IMR-90 (cell line): ENCODE data around the gene TTC23. TPM values are rescaled to one million over a fixed set of nuclear protein-coding genes. Genes with fewer than 3 reads are reported as not detected.

ENCODE experiments used
- ATAC-seq: fragments of 200-7000 bp; cut with Tn5 transposase; 2 replicates; pipeline ENCODE4 v1.9.1; 2020; ENCODE audit warnings: low read depth, mild to moderate bottlenecking, moderate library complexity
- BruUV-seq: library from RNA; stranded (reverse); fragments of 400-500 nt; replicated peaks from 2 replicates; lab custom pipeline; 2021; lab: Mats Ljungman, UMichigan
- CTCF ChIA-PET: fragments of 300-600 bp; formaldehyde crosslinking; extraction: SDS; loops from one replicate; lab custom pipeline; 2021; ENCODE audit warnings: antibody characterized with exemption; lab: Yijun Ruan, JAX
- POLR2A ChIA-PET: fragments of 300-600 bp; sonication (Branson Sonifier 250); formaldehyde crosslinking; loops from one replicate; lab custom pipeline; 2022; ENCODE audit warnings: antibody characterized with exemption; ENCODE audit not compliant: unreplicated experiment; lab: Charles Lee
- DNase-seq: peaks from one replicate; pipeline ENCODE4 v3.0.0; 2013
- H2AFZ ChIP-seq: replicated peaks from 2 replicates; pipeline ENCODE3; 2013; ENCODE audit warnings: low read length, mild to moderate bottlenecking; ENCODE audit not compliant: poor library complexity
- H2AK5ac ChIP-seq: 2 replicates; pipeline ENCODE4 v1.6.1; 2013; ENCODE audit warnings: low read depth, low read length, inconsistent platforms
- H2AK9ac ChIP-seq: replicated peaks from 2 replicates; pipeline ENCODE3; 2013; ENCODE audit warnings: mild to moderate bottlenecking, low read depth, low read length, moderate library complexity; ENCODE audit not compliant: poor library complexity
- H2BK120ac ChIP-seq: 2 replicates; pipeline ENCODE4 v1.6.1; 2013; ENCODE audit warnings: low read depth, low read length, inconsistent platforms
- H2BK15ac ChIP-seq: 3 replicates; pipeline ENCODE4 v1.6.1; 2013; ENCODE audit warnings: low read depth, low read length, inconsistent platforms
- H2BK20ac ChIP-seq: 2 replicates; pipeline ENCODE4 v1.6.1; 2013; ENCODE audit warnings: low read depth, mild to moderate bottlenecking, inconsistent platforms, low read length, moderate library complexity
- H2BK5ac ChIP-seq: 2 replicates; pipeline ENCODE4 v1.6.1; 2013; ENCODE audit warnings: mild to moderate bottlenecking, low read depth, low read length, inconsistent platforms; ENCODE audit not compliant: poor library complexity, severe bottlenecking
- H3K14ac ChIP-seq: replicated peaks from 2 replicates; pipeline ENCODE4 v1.6.1; 2013; ENCODE audit warnings: low read depth, low read length, inconsistent platforms
- H3K18ac ChIP-seq: 2 replicates; pipeline ENCODE4 v1.6.1; 2013; ENCODE audit warnings: low read depth, low read length, control low read depth
- H3K23ac ChIP-seq: 2 replicates; pipeline ENCODE4 v1.6.1; 2013; ENCODE audit warnings: low read depth, low read length, inconsistent platforms
- H3K27ac ChIP-seq: 2 replicates; pipeline ENCODE4 v1.5.1; 2013; ENCODE audit warnings: mild to moderate bottlenecking, control low read depth, low read length; ENCODE audit not compliant: insufficient read depth
- H3K27me3 ChIP-seq: 2 replicates; pipeline ENCODE4 v1.6.1; 2013; ENCODE audit warnings: low read length; ENCODE audit not compliant: control insufficient read depth, insufficient read depth
- H3K36me3 ChIP-seq: 2 replicates; pipeline ENCODE4 v1.6.1; 2013; ENCODE audit warnings: low read length, mixed read lengths; ENCODE audit not compliant: control insufficient read depth, insufficient read depth
- H3K4ac ChIP-seq: 2 replicates; pipeline ENCODE4 v1.6.1; 2013; ENCODE audit warnings: low read depth, low read length, inconsistent platforms
- H3K4me1 ChIP-seq: 2 replicates; pipeline ENCODE4 v1.6.1; 2013; ENCODE audit warnings: low read length, mixed read lengths; ENCODE audit not compliant: control insufficient read depth, insufficient read depth
- H3K4me2 ChIP-seq: 2 replicates; pipeline ENCODE4 v1.6.1; 2013; ENCODE audit warnings: low read depth, mild to moderate bottlenecking, control low read depth, low read length, moderate library complexity
- H3K4me3 ChIP-seq: 2 replicates; pipeline ENCODE4 v1.5.1; 2013; ENCODE audit warnings: low read depth, mild to moderate bottlenecking, control low read depth, low read length, moderate library complexity; ENCODE audit not compliant: insufficient read depth
- H3K56ac ChIP-seq: 2 replicates; pipeline ENCODE4 v1.6.1; 2013; ENCODE audit warnings: low read length, inconsistent platforms; ENCODE audit not compliant: insufficient read depth; ENCODE audit errors: extremely low read depth
- H3K79me1 ChIP-seq, 2 experiments: 2 replicates each; pipeline ENCODE4 v1.6.1; 2013; ENCODE audit warnings: low read length in 2 of 2, inconsistent platforms in 1 of 2, low read depth in 1 of 2
- H3K9ac ChIP-seq: 2 replicates; pipeline ENCODE4 v1.6.1; 2013; ENCODE audit warnings: low read depth, low read length, control low read depth
- H3K9me1 ChIP-seq: 2 replicates; pipeline ENCODE4 v1.6.1; 2013; ENCODE audit warnings: low read length, inconsistent platforms; ENCODE audit not compliant: insufficient read depth
- H3K9me3 ChIP-seq: 2 replicates; pipeline ENCODE4 v1.6.1; 2013; ENCODE audit warnings: low read length; ENCODE audit not compliant: control insufficient read depth, insufficient read depth
- H4K20me1 ChIP-seq: 2 replicates; pipeline ENCODE4 v1.6.1; 2013; ENCODE audit warnings: low read length, inconsistent platforms; ENCODE audit not compliant: insufficient read depth
- H4K5ac ChIP-seq: 2 replicates; pipeline ENCODE4 v1.6.1; 2013; ENCODE audit warnings: mild to moderate bottlenecking, low read depth, low read length, control low read depth
- H4K8ac ChIP-seq, 2 experiments: 2 replicates each; pipeline ENCODE4 v1.6.1; 2013; ENCODE audit warnings: low read depth in 2 of 2, low read length in 2 of 2, control low read depth in 1 of 2, inconsistent platforms in 1 of 2
- H4K91ac ChIP-seq: 2 replicates; pipeline ENCODE4 v1.6.1; 2013; ENCODE audit warnings: low read depth, low read length, inconsistent platforms; ENCODE audit not compliant: insufficient read depth
- CEBPB ChIP-seq: IDR thresholded peaks from 2 replicates; pipeline ENCODE4 v1.6.1; 2012; ENCODE audit warnings: low read depth, low read length, improper control_type of control experiment
- MAFK ChIP-seq: IDR thresholded peaks from 2 replicates; pipeline ENCODE4 v1.6.1; 2012; ENCODE audit warnings: low read depth, low read length, improper control_type of control experiment
- NFE2L2 ChIP-seq: fragments of 150-350 bp; IDR thresholded peaks from 2 replicates; pipeline ENCODE4 v1.6.1; 2016; ENCODE audit warnings: low read depth, mild to moderate bottlenecking, low read length
- POLR2A ChIP-seq: IDR thresholded peaks from 2 replicates; pipeline ENCODE4 v1.6.1; 2012; ENCODE audit warnings: mild to moderate bottlenecking, low read depth, low read length
- RAD21 ChIP-seq: IDR thresholded peaks from 2 replicates; pipeline ENCODE4 v1.6.1; 2012; ENCODE audit warnings: low read length, improper control_type of control experiment
- RCOR1 ChIP-seq: IDR thresholded peaks from 2 replicates; pipeline ENCODE4 v1.6.1; 2012; ENCODE audit warnings: mild to moderate bottlenecking, low read length, improper control_type of control experiment; ENCODE audit not compliant: insufficient replicate concordance
- WGBS, 2 experiments: methylation state at CpG; one replicate each; pipeline versions ENCODE4 v1.1.5 to v1.1.7; 2013; ENCODE audit warnings: missing lambda C conversion rate in 2 of 2; ENCODE audit not compliant: insufficient read length in 1 of 2; ENCODE audit errors: extremely low coverage in 2 of 2; 5-methylcytosine and 5-hydroxymethylcytosine counted together
- dilution Hi-C: fragments of 300-500 bp; cut with HindIII; formaldehyde crosslinking; loops from one replicate; pipeline ENCODE4 v1.14.3; 2018; ENCODE audit warnings: low sequenced_read_pairs; ENCODE audit not compliant: unreplicated experiment
- in situ Hi-C: fragments of 300-500 bp; cut with MboI; formaldehyde crosslinking; loops from 3 replicates; pipeline ENCODE4 v1.14.3; 2019; ENCODE audit warnings: low sequenced_read_pairs, inconsistent platforms, mixed read lengths
- intact Hi-C: fragments of 100-400 bp; cut with micrococcal nuclease; formaldehyde crosslinking; loops from 2 replicates; pipeline ENCODE4 v1.10.0; 2022
- polyA plus RNA-seq, 3 experiments: library from polyadenylated mRNA; depleted of rRNA; stranded (reverse); fragments of >200 nt; gene quantifications; 2 replicates each; pipeline ENCODE4 v1.2.3, GENCODE V29; 2012; ENCODE audit warnings: low replicate concordance in 1 of 3
- total RNA-seq: library from RNA; depleted of rRNA; stranded (reverse); fragments of >200 nt; gene quantifications from 2 replicates; pipeline ENCODE4 v1.2.3, GENCODE V29; 2012

The TTC23 gene
- total and polyA plus RNA-seq, 2 of the 4 experiments (the other 2 are of a cell fraction) = 7.8 to 29.8 TPM

- DNase-seq (no peak), ATAC-seq (no peak)
- no peak overlapping the region for H3K56ac ChIP-seq
- peak overlapping the region; percentile 18; the same call in 1 of the 2 replicates for H3K4ac ChIP-seq
- no peaks in the 10 kb centered on the region for H3K9me1 ChIP-seq
- H4K91ac ChIP-seq = no peak overlapping the region
- TF ChIP-seq RAD21 (no peak), POLR2A (no peak), RCOR1 (no peak), NFE2L2 (no peak), MAFK (no peak), CEBPB (no peak)
- H3K79me1 ChIP-seq = peaks cover 3 to 26% of the 10 kb centered on the region in 2 experiments; a peak in 2 of 4 replicates
- H3K14ac ChIP-seq = no peak overlapping the region
- H3K4me1 ChIP-seq = peaks cover 2% of the 10 kb centered on the region; the same call in 1 of the 2 replicates
- no peak overlapping the region for H2BK120ac ChIP-seq
- in situ Hi-C loops = no loop called here
- no TSS peak for BruUV-seq
- intact Hi-C loops = no loop called here
- no peak overlapping the region for H2BK15ac ChIP-seq
- peak overlapping the region; percentile 92 for H3K4me2 ChIP-seq
- no peak overlapping the region for H3K18ac ChIP-seq
- no peaks in the 10 kb centered on the region for H3K36me3 ChIP-seq
- no peaks in the 10 kb centered on the region for H3K27me3 ChIP-seq
- H2BK5ac ChIP-seq = no peak overlapping the region
- H3K9ac ChIP-seq = peak overlapping the region; percentile 66; the same call in 1 of the 2 replicates
- no peak overlapping the region for H2AFZ ChIP-seq
- CTCF ChIA-PET = no interaction called here
- dilution Hi-C loops = no loop called here
- peak overlapping the region; percentile 12 for H2AK9ac ChIP-seq
- POLR2A ChIA-PET = no interaction called here
- H3K27ac ChIP-seq = no peak overlapping the region
- H4K5ac ChIP-seq = no peak overlapping the region
- H2AK5ac ChIP-seq = no peak overlapping the region
- H4K8ac ChIP-seq = peak overlapping the region in 1 of 2 experiments; percentile 63; a peak in 2 of 4 replicates
- no peak overlapping the region for H2BK20ac ChIP-seq
- no peaks in the 10 kb centered on the region for H3K9me3 ChIP-seq
- no peaks in the 10 kb centered on the region for H4K20me1 ChIP-seq
- H3K4me3 ChIP-seq = peak overlapping the region; percentile 82
- WGBS, 2 experiments = 67% methylated on average over 1 of the region's 7 CpGs; no CpG with 5 or more reads in 1 of the 2 experiments
- H3K23ac ChIP-seq = peak overlapping the region; percentile 64; the same call in 1 of the 2 replicates
These were observed 1.2 kb downstream of the TTC23 start for GRCh38 chr15:99248000-99248715.
